Ovary (tissue), 9 donors: Measurements from ENCODE around the gene DAGLA. TPM values are rescaled to one million over a fixed set of nuclear protein-coding genes. Genes with fewer than 3 reads are reported as not detected.
"Not testable (repeated sequence)": the region's sequence is repeated elsewhere in the genome, so short reads cannot be mapped to it uniquely, and the experiment has no call there.

Experiments
- DNase-seq, 5 donors: peaks; one replicate each; pipeline ENCODE4 v3.0.0-alpha.2; 2019 to 2020
- H3K27ac ChIP-seq, 2 donors: fragments of 200-600 bp; one replicate each; pipeline versions ENCODE4 v1.5.1 to v1.8.0; 2019 to 2022
- H3K27me3 ChIP-seq: fragments of 200-600 bp; one replicate; pipeline ENCODE4 v1.8.0; 2022
- H3K36me3 ChIP-seq: fragments of 200-600 bp; sonication (generic); one replicate; pipeline ENCODE4 v1.5.1; 2019
- H3K4me1 ChIP-seq: one replicate; pipeline ENCODE4 v1.8.1; 2013; ENCODE audit warnings: mild to moderate bottlenecking, moderate library complexity; ENCODE audit not compliant: insufficient read depth
- H3K4me3 ChIP-seq: fragments of 200-600 bp; sonication (generic); one replicate; pipeline ENCODE4 v1.5.1; 2017
- H3K9me3 ChIP-seq, 2 donors: fragments of 200-600 bp in 1 of 2; sonication (generic) in 1 of 2; one replicate each; pipeline versions ENCODE4 v1.5.1 to v1.8.1; 2013 to 2019; ENCODE audit warnings: mild to moderate bottlenecking in 1 of 2, moderate library complexity in 1 of 2
- CTCF ChIP-seq, 3 donors: fragments of 450-650 bp in 2 of 3; fragments of 200-600 bp in 1 of 3; IDR thresholded peaks; one replicate each; pipeline versions ENCODE4 v1.5.1 to v1.8.0; 2016 to 2022; ENCODE audit warnings: antibody characterized with exemption in 3 of 3, mild to moderate bottlenecking in 1 of 3
- EP300 ChIP-seq: sonication (generic); formaldehyde crosslinking; IDR thresholded peaks from one replicate; pipeline ENCODE4 v1.6.1; 2017; ENCODE audit warnings: antibody characterized with exemption
- POLR2A ChIP-seq: fragments of 450-650 bp; IDR thresholded peaks from one replicate; pipeline ENCODE4 v1.6.1; 2017; ENCODE audit warnings: antibody characterized with exemption, mild to moderate bottlenecking, moderate library complexity
- WGBS, 3 donors: extraction: QIAGEN DNeasy Blood & Tissue Kit in 1 of 3; methylation state at CpG; one replicate each; pipeline versions ENCODE4 v1.1.5 to v1.1.7; 2013 to 2017; 5-methylcytosine and 5-hydroxymethylcytosine counted together
- intact Hi-C, 4 donors: fragments of 100-400 bp; cut with DNase I; formaldehyde crosslinking; loops; one replicate each; pipeline versions ENCODE4 v1.11.0 to v1.15.1; 2022 to 2023
- polyA plus RNA-seq, 2 donors: library from polyadenylated mRNA; stranded (reverse); fragments of 200-250 nt in 1 of 2; fragments of 350-450 nt in 1 of 2; fragmentation: Illumina TruSeq in 1 of 2; extraction: RNeasy Lipid Tissue Mini Kit (QIAGEN cat#74804) in 1 of 2; gene quantifications; one replicate each; pipeline ENCODE4 v1.2.3, GENCODE V29; 2013 to 2014
- total RNA-seq, 7 donors: library from RNA; depleted of rRNA in 2 of 7; stranded (reverse); fragments of >200 nt in 2 of 7; fragmentation: NEBNext Ultra II Directional in 3 of 7; extraction: Animal tissue kit (Norgen Biotek cat#: 25700) in 3 of 7; gene quantifications; one replicate each; pipeline versions ENCODE4 v1.1.0 to v1.2.4, GENCODE V29; 2016 to 2023
- donor health status: DM: no; HTN: no; CAD: no; lungs with moderate emphysema.
- donor health status: DM: no; HTN: no; CAD: no.
- donor health status: Bipolar disorder and iron deficiency.
- donor health status: DM: yes; HTN: yes; CAD: no.
- donor health status: DM: no; HTN: no; CAD: no.
- donor health status: DM: yes; HTN: yes; CAD: no.

Gene DAGLA
- total and polyA plus RNA-seq, 9 donors = 0.40 to 4.4 (median 1.5) TPM

- DNase-seq = no peak
- no peaks in the 10 kb centered on the region for H3K4me1 ChIP-seq
- H3K27ac ChIP-seq = no peak overlapping the region
- H3K4me3 ChIP-seq = no peak overlapping the region
- intact Hi-C loops = no loop called here
- no peaks in the 10 kb centered on the region for H3K9me3 ChIP-seq
- no peaks in the 10 kb centered on the region for H3K36me3 ChIP-seq
- H3K27me3 ChIP-seq = no peaks in the 10 kb centered on the region
- 70 to 74% (median 73%) methylated on average over 8 of the region's 8 CpGs for WGBS, 3 donors
- no peak for TF ChIP-seq CTCF (IDR thresholded peaks at IDR 0.05)
- TF ChIP-seq POLR2A = no peak
- no peak for TF ChIP-seq EP300
These were observed 20.6 kb upstream of the DAGLA start for GRCh38 chr11:61659413-61660196.

DNA sequence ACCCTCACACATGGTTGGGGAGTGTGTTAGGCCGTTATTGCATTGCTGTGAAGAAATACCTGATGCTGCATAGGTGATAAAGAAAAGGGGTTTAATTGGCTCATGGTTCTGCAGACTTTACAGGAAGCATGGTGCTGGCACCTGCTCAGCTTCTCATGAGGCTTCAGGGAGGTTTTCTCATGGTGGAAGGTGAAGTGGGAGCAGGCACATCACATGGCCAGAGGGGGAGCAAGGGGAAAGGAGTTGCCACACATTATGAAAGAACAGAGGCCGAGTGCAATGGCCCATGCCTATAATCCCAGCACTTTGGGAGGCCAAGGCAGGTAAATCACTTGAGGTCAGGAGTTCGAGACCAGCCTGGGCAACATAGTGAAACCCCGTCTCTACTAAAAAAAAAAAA lies 19.2 kb upstream of the DAGLA start:
- H3K9me3 ChIP-seq, H3K4me1 ChIP-seq, H3K27ac ChIP-seq, H3K36me3 ChIP-seq, H3K4me3 ChIP-seq, H3K27me3 ChIP-seq, DNase-seq, intact Hi-C loops: not testable (repeated sequence)
- 65 to 79% (median 68%) methylated on average over 4 of the region's 4 CpGs for WGBS, 3 donors

GRCh38 chr11:61666684-61667297 lies 13.4 kb upstream of the DAGLA start:
- Histone ChIP-seq H3K4me3 (no peak overlapping the region), H3K27ac (no peak overlapping the region), H3K27me3 (no peaks in the 10 kb centered on the region), H3K9me3 (no peaks in the 10 kb centered on the region), H3K36me3 (no peaks in the 10 kb centered on the region), H3K4me1 (no peaks in the 10 kb centered on the region)
- 93 to 94% (median 93%) methylated on average over 3 of the region's 3 CpGs for WGBS, 3 donors
- intact Hi-C loops = no loop called here
- no peak for DNase-seq
- TF ChIP-seq CTCF (IDR thresholded peaks at IDR 0.05) (no peak), POLR2A (no peak), EP300 (no peak)

DNA sequence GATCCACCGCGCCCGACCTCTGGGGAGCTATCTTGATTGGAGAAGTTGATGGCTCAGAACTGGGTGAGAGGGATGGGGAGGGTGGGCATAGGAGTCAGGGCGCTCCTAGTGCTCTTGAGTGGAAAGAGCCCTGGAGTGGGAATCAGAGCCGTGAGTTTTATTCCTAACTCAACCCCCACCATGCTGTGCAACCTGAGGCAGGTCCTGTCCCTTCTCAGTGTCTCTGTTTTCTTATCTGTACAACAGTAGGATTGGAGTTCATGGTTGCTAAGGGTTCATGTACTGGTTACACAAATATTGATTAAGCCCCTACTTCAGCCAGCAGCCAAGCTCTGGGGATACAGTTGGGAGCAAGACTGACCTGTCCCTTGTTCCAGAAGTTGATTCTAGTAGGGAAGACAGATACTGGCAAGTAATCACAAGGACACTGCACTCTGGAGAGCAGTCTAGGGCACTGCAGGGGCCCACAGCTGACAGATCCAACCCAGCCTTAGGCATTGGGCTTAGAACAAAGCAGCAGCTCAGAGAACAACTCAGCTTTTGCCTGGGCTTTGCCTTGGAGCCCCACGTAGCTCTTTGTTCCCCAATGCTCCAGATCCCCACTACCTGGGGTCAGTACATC lies 12.4 kb upstream of the DAGLA start:
- 85 to 92% (median 90%) methylated on average over 6 of the region's 6 CpGs for WGBS, 3 donors
- no peak for DNase-seq
- Histone ChIP-seq H3K36me3 (no peaks in the 10 kb centered on the region), H3K9me3 (no peaks in the 10 kb centered on the region), H3K27me3 (no peaks in the 10 kb centered on the region), H3K4me1 (no peaks in the 10 kb centered on the region), H3K4me3 (no peak overlapping the region), H3K27ac (no peak overlapping the region)
- TF ChIP-seq EP300 (no peak), POLR2A (no peak), CTCF (IDR thresholded peaks at IDR 0.05) (no peak)
- intact Hi-C loops = no loop called here

GRCh38 chr11:61669417-61669816 lies 10.8 kb upstream of the DAGLA start:
- WGBS, 3 donors = 82 to 87% (median 85%) methylated on average over 4 of the region's 4 CpGs
- TF ChIP-seq CTCF (IDR thresholded peaks at IDR 0.05) (no peak), EP300 (no peak), POLR2A (no peak)

More at GRCh38 chr11:61669417-61669816, 10.8 kb upstream of the DAGLA start:
- Histone ChIP-seq H3K4me1 (no peaks in the 10 kb centered on the region), H3K36me3 (no peaks in the 10 kb centered on the region), H3K9me3 (no peaks in the 10 kb centered on the region), H3K27ac (no peak overlapping the region), H3K27me3 (no peaks in the 10 kb centered on the region), H3K4me3 (no peak overlapping the region)
- intact Hi-C loops = no loop called here
- no peak for DNase-seq
